GM21825 (cell line): ENCODE measurements around the gene KRT4.
"Not testable (repeated sequence)": the region's sequence is repeated elsewhere in the genome, so short reads cannot be mapped to it uniquely, and the experiment has no call there.

Source experiments
- ATAC-seq: cut with Tn5 transposase; IDR thresholded peaks from one replicate; pipeline ENCODE4 v1.9.1; 2021; ENCODE audit warnings: mild to moderate bottlenecking, moderate library complexity; ENCODE audit not compliant: unreplicated experiment

Gene KRT4

DNA sequence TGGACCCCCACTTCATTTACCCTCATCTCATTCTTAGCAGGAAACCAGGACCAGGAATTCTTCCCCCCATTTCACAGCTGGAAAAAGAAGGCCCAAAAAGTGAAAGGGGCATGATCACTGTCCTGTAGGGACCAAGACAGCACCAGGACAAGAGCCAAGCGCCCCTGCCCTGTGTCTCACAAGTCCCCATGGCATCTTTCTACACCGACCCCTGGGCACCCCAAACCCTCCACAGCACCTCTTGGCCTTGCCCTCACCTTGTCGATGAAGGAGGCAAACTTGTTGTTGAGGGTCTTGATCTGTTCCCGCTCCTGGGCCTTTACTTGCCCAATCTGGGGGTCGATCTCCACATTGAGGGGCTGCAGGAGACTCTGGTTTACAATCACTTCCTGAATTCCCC, 37.5 kb downstream of the KRT4 start:
- no peak for ATAC-seq

DNA sequence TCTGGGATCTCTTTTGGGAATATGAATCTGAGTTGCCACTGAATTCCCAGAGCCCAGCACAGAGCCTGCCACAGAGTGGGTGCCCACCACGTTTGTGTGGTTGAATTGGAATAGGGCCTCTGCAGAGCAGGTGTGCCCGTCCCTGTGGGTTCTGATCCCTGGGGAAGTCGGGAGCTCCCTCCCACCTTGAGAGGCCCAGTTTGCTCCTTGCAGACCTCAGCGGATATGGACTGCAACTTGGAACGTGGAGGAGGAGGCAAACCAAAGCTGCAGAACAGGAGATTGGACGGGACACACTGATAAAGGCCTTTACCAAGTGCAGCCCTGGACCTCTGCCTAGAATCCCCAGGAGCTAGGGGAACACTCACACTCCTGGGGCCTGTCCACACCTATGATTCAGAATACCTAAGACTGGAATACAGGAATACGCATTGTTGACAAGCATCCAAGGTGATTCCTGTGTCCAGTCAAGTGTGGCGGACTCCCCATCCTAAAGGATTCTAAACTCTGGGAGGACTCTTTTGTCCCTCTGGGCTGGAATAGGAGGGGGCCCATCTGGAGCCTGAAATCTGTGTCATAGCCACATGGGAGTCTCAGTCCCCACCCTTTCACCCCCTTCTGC, 39.2 kb downstream of the KRT4 start:
- ATAC-seq = no peak

DNA sequence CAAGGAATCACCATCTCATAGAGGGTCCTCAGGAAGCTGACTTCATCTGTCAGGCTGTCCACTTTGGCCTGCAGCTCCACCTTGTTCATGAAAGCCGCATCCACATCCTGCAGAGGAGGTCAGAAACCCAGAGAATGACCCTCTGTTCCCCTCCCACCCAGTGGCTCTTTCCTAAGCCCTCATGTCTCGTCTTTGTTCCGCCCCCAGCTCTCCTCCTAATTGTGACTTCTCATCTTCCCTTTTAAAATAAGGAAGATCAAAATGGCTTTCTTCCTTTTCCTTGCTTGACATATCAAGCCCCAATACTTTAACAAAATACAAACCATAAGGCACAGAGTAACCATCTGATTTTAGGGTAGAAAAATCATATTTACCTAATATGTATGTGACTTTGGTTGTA, 41.1 kb downstream of the KRT4 start:
- ATAC-seq = no peak

GRCh38 chr12:52772188-52772587, 41.7 kb downstream of the KRT4 start:
- ATAC-seq = no peak

DNA sequence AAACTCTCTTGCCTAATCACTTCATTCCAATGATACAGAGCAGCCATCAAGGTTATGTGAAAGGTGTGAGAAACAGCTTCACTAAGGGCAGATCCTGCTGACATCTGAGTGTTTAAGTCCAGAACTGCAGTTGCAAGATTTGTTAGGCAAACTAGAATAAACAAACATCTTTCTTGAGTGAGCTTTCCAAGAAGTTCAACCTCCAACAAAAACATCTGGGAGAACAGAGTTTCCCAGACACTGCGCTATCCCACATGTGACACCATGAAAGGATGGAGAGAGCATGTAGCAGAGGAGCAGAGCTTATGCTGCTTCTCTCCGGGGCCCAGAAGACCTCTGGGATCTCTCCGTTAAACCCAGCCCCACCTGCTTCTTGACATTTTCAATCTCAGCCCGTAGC, 42.4 kb downstream of the KRT4 start:
- no peak for ATAC-seq

DNA sequence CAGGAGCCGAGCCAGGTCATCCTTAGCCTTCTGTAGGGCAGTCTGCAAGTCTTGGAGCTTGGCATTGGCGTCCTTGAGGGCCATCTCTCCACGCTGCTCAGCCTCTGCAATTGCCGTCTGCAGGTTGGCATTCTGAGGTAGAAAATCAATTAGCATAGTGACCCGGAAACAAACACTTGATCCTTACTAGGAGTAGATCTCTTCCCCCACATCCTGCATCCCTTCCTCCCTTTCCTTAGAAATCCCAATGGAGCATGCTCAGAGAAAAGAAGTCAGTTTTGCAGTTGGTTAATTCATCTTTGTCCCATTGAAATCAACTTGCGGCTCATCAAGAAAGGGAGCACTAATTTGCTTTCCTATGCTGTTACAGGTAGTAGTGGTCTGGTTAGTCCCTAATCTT, 42.8 kb downstream of the KRT4 start:
- ATAC-seq = no peak

DNA sequence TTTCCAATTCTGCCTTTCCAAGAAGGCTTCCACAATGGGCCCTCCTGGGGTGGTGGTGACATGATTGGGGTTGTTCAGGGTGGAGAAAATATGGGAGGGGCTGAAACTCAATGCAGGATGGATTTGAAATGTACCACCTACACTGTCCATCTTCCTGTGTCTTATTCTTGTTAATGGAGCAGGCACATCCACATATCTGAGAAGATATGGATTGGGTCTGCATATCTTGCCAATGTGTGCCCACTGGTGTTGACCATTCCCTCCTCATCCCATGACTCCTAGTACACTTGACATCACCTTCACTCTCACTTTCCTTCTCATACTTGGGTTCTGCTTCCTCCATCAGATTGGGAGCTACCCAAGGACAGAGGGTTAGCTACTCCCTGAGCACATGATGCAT, 44.0 kb downstream of the KRT4 start:
- ATAC-seq = no peak

DNA sequence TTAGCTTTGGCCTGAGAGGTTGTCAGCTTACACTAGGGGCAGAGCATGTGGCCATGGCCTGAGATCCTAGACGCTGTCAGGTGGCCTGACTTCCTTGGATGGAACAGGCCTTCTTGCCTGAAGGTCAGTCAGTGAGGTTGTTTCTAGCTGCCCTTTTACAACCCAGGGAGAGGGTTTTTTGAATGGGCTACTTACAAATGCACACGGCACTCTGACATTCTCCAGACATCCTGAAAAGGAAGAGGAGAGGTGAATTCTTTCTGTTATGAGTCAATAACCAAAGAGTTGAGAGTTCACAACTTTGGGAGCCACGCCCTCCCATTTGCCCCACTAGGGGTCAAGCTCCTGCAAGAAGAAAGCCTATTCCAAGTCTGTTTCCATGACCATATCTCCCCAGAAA, 44.6 kb downstream of the KRT4 start:
- ATAC-seq = no peak

- ATAC-seq = no peak
Observed at GRCh38 chr12:52768479-52769200, 45.3 kb downstream of the KRT4 start.

- ATAC-seq = no peak
Observed at GRCh38 chr12:52767427-52767826, 46.5 kb downstream of the KRT4 start.

DNA sequence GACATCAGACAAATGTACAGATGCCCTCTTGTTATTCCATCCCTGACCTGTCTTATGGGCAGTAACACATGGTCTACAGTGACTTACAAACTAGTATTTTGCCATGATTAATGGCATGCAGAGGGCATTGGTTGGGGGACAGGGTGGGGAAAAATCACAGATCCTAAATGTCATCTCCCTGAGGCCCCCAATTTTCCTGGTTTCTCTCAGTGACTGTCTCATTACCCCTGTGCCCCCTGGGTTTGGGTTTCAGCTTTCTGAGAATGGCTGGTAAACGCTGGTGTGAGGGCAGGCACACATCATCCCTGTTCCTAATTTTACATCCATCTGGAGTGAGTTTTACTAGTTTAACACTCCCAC, 46.9 kb downstream of the KRT4 start:
- no peak for ATAC-seq

DNA sequence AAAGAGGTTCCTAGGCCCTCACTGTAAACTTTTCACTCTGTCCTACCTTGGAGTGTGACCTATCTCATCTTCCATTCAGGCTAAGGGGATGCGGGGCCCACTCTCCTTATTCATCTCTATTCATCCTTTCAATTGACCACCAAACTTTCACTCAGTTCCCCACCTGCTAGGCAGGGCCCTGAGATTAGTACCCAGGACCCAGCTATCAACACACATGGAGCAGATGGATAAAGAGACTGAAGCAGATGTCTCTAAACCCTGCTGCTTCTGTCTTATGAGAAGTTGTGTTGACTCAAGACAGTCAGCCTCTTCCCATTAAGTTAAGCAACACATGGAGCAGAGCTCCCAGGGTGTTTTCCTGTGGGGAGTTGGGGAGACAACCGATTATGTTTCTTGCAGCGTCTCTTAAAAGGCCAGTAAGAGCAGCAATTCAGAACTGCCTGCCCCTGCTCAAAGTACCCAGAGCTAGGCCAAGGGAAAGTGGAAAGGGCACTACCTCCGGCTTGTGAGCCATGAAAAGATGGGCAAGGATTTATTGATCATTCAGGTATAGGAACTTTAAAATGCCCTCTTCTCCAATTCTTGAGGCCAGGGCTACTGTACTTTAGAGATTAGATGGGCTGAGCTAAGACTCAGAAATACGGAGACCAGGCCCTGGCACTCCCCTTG, 47.4 kb downstream of the KRT4 start:
- no peak for ATAC-seq

- no peak for ATAC-seq
Observed at GRCh38 chr12:52765702-52766101, 48.2 kb downstream of the KRT4 start.

DNA sequence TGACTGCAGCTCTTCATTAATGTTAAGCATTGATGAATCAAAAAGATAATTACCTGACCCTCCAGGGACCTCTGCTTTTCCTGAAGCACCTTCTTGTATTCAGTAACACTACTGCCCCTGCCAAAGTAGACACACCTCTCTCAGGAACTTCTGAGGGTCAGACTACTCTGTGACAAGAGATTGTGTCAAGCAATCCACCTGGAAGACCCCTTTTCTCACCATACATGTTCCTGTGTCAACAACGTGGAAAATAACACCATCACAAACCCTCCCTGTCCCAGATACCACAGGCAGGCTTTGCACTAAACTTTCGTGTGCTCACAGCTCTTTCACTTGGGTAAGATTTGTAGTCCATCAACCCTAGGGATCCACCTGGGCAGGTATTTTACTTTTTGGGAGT, 49.9 kb downstream of the KRT4 start:
- ATAC-seq = no peak

- ATAC-seq = no peak
Observed at GRCh38 chr12:52763036-52763659, 50.8 kb downstream of the KRT4 start.

GRCh38 chr12:52761802-52762201, 52.1 kb downstream of the KRT4 start:
- ATAC-seq = no peak

- not testable (repeated sequence) for ATAC-seq
Observed at GRCh38 chr12:52761218-52761617, 52.7 kb downstream of the KRT4 start.

DNA sequence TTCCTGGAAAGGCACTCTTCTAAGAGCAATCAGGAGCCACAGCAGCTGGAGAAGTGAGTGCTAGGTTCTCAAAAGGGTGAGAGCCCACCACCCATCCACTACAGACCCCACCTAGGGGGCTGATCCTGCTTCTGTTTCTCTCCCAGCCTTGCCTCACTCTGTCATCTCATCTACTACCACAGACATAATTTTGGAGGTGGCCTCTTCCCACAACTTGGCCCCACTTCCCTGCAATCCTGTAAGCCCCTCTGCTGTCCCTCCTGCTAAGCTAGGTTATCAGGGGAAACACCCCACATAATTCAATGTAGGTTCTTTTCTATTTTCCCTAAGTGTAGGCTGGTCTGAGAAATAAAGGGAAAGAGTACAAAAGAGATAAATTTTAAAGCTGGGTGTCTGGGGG, 53.3 kb downstream of the KRT4 start:
- no peak for ATAC-seq

DNA sequence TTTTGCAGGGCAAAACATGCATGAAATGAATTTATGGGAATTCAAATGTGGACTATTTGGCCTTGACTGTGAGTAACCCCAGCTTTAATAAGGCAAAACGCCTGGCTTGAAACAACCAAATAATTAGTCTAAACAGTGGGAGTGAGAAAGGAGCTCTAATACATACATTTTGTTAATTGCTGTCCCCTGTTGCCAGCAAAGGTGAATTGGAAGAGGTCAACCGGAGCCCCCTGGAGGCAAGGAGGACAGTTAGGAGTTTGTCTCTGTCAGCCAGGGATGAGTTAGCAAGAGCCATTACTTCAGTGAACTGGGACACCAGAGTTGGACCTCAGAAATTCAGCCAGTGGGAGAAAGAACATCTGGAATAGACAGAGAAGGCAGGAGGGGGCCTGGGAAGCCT, 54.2 kb downstream of the KRT4 start:
- ATAC-seq = no peak

- no peak for ATAC-seq
Observed at GRCh38 chr12:52759218-52759617, 54.7 kb downstream of the KRT4 start.

GRCh38 chr12:52757449-52758176, 56.3 kb downstream of the KRT4 start:
- ATAC-seq = no peak
